Prostate gland (tissue), 2 donors: Measurements from ENCODE around the gene OLA1.

Experiments
- POLR2A ChIP-seq: fragments of 450-650 bp; IDR thresholded peaks from one replicate; pipeline ENCODE4 v1.6.1; 2016; ENCODE audit warnings: antibody characterized with exemption, mild to moderate bottlenecking
- POLR2AphosphoS5 ChIP-seq: sonication (generic); formaldehyde crosslinking; IDR thresholded peaks from one replicate; pipeline ENCODE4 v1.6.1; 2017; ENCODE audit warnings: antibody characterized with exemption
- TF ChIP-seq, protein P1 (sequence below), 4 experiments: fragments of 200-600 bp in 2 of 4; fragments of 450-650 bp in 2 of 4; sonication (generic) in 2 of 4; IDR thresholded peaks; 1 replicate in 3 of 4; 2 replicates in 1 of 4; pipeline ENCODE4 v1.5.1; 2016 to 2019; ENCODE audit warnings: antibody characterized with exemption in 4 of 4, mild to moderate bottlenecking in 2 of 4, moderate library complexity in 2 of 4

DNA sequence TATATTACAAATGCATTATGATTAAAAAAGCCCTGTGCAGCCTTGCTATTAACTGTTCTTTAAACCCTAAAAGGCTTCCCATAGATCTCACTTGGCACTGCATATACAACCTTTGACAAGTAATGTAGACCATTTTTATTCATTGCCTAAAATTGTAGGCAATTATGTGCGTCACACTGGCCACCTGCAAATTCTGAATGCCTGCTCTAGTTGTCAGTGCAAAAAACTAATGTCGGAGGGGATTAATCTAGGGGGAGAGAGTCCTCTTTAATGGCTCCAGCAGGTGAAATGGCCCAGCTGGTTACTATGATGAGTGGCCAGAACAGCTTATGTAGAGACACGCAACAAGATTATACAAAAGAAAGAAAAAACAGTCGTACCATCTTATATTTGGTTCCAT is 123.2 kb downstream of the OLA1 start:
- TF ChIP-seq POLR2AphosphoS5 (no peak), POLR2A (no peak)
- TF ChIP-seq, protein P1, sequence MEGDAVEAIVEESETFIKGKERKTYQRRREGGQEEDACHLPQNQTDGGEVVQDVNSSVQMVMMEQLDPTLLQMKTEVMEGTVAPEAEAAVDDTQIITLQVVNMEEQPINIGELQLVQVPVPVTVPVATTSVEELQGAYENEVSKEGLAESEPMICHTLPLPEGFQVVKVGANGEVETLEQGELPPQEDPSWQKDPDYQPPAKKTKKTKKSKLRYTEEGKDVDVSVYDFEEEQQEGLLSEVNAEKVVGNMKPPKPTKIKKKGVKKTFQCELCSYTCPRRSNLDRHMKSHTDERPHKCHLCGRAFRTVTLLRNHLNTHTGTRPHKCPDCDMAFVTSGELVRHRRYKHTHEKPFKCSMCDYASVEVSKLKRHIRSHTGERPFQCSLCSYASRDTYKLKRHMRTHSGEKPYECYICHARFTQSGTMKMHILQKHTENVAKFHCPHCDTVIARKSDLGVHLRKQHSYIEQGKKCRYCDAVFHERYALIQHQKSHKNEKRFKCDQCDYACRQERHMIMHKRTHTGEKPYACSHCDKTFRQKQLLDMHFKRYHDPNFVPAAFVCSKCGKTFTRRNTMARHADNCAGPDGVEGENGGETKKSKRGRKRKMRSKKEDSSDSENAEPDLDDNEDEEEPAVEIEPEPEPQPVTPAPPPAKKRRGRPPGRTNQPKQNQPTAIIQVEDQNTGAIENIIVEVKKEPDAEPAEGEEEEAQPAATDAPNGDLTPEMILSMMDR (IDR thresholded peaks at IDR 0.05) = no peak
